GM12878 (cell line): ENCODE measurements around the gene LIPE. TPM values are rescaled to one million over a fixed set of nuclear protein-coding genes. Genes with fewer than 3 reads are reported as not detected.

Experiments
- ATAC-seq: fragments of 200-7000 bp; cut with Tn5 transposase; 3 replicates; pipeline ENCODE4 v1.9.1; 2020; ENCODE audit warnings: mild to moderate bottlenecking, moderate library complexity
- BruUV-seq: library from RNA; stranded (reverse); fragments of 400-500 nt; replicated peaks from 2 replicates; lab custom pipeline; 2021; lab: Mats Ljungman, UMichigan
- CTCF ChIA-PET: fragments of 300-600 bp; sonication (Branson Sonifier 250); formaldehyde crosslinking; extraction: SDS; loops from one replicate; lab custom pipeline; 2021; ENCODE audit warnings: inconsistent platforms; lab: Yijun Ruan, JAX
- POLR2A ChIA-PET: fragments of 350-600 bp; formaldehyde crosslinking; extraction: SDS; loops from one replicate; lab custom pipeline; 2021; ENCODE audit warnings: inconsistent platforms; lab: Charles Lee
- RAD21 ChIA-PET: fragments of 300-600 bp; sonication (Branson Sonifier 250); formaldehyde crosslinking; loops from one replicate; lab custom pipeline; 2023; ENCODE audit warnings: antibody characterized with exemption; ENCODE audit not compliant: unreplicated experiment; lab: Charles Lee
- SMC1A ChIA-PET: fragments of 300-600 bp; sonication (Branson Sonifier 250); formaldehyde crosslinking; loops from one replicate; lab custom pipeline; 2023; ENCODE audit not compliant: unreplicated experiment, uncharacterized antibody; lab: Charles Lee
- DNase-seq: peaks from one replicate; pipeline ENCODE4 v3.0.0-alpha.2; 2011; ENCODE audit warnings: low read depth, low spot score
- FAIRE-seq: peaks from 3 replicates; lab custom pipeline; 2011; peaks lifted over from hg19 to GRCh38; lab: Jason Lieb, UNC
- H2AFZ ChIP-seq: 2 replicates; pipeline ENCODE4 v1.6.0; 2011; ENCODE audit warnings: low read depth, low read length, control low read depth; ENCODE audit not compliant: control insufficient read depth
- H3K27ac ChIP-seq: 2 replicates; pipeline ENCODE4 v1.5.1; 2011; ENCODE audit warnings: control low read depth; ENCODE audit not compliant: control insufficient read depth, insufficient read depth
- H3K27me3 ChIP-seq, 2 experiments: replicated peaks in 1 of 2; 2 replicates each; pipeline versions ENCODE4 v1.6.0 to v1.6.1; 2011; ENCODE audit warnings: low read length in 1 of 2; ENCODE audit not compliant: control insufficient read depth in 2 of 2, insufficient read depth in 2 of 2
- H3K36me3 ChIP-seq, 2 experiments: 2 replicates each; pipeline ENCODE4 v1.5.1; 2011; ENCODE audit warnings: low read length in 1 of 2; ENCODE audit not compliant: control insufficient read depth in 2 of 2, insufficient read depth in 2 of 2
- H3K4me1 ChIP-seq: 2 replicates; pipeline ENCODE4 v1.6.1; 2011; ENCODE audit warnings: mild to moderate bottlenecking, low read length, moderate library complexity, mixed read lengths; ENCODE audit not compliant: control insufficient read depth, insufficient read depth
- H3K4me2 ChIP-seq: 2 replicates; pipeline ENCODE4 v1.6.0; 2011; ENCODE audit warnings: control low read depth; ENCODE audit not compliant: control insufficient read depth, insufficient read depth
- H3K4me3 ChIP-seq: fragments of 200-600 bp; sonication (generic); 2 replicates; pipeline ENCODE4 v1.5.1; 2016
- H3K79me2 ChIP-seq: 2 replicates; pipeline ENCODE4 v1.6.0; 2011; ENCODE audit warnings: low read length; ENCODE audit not compliant: control insufficient read depth, insufficient read depth
- H3K9ac ChIP-seq: 2 replicates; pipeline ENCODE4 v1.8.0; 2011; ENCODE audit warnings: low read length, control low read depth, mixed read lengths; ENCODE audit not compliant: control insufficient read depth, insufficient read depth
- H3K9me3 ChIP-seq: replicated peaks from 3 replicates; pipeline ENCODE4 v1.5.1; 2011; ENCODE audit warnings: mild to moderate bottlenecking, low read length; ENCODE audit not compliant: control insufficient read depth, insufficient read depth
- H4K20me1 ChIP-seq: 2 replicates; pipeline ENCODE4 v1.6.0; 2011; ENCODE audit not compliant: control insufficient read depth, insufficient read depth
- ASH2L ChIP-seq: fragments of 300-600, 200-600 bp; sonication (generic); IDR thresholded peaks from 2 replicates; pipeline ENCODE4 v1.6.1; 2017; ENCODE audit warnings: low read depth, mild to moderate bottlenecking, borderline replicate concordance
- CEBPB ChIP-seq, 2 experiments: fragments of 150-350 bp in 1 of 2; IDR thresholded peaks; 2 replicates each; pipeline ENCODE4 v1.6.1; 2012 to 2014; ENCODE audit warnings: low read depth in 2 of 2, low read length in 2 of 2, borderline replicate concordance in 1 of 2, inconsistent platforms in 1 of 2
- CREB1 ChIP-seq: IDR thresholded peaks from 2 replicates; pipeline ENCODE4 v1.6.1; 2012; ENCODE audit warnings: low read depth, mild to moderate bottlenecking, inconsistent platforms
- E2F4 ChIP-seq: IDR thresholded peaks from 2 replicates; pipeline ENCODE4 v1.6.1; 2012; ENCODE audit warnings: low read depth, low read length, improper control_type of control experiment
- MEF2B ChIP-seq: fragments of 450-650 bp; IDR thresholded peaks from 2 replicates; pipeline ENCODE4 v1.6.1; 2018; ENCODE audit warnings: mild to moderate bottlenecking, moderate library complexity; ENCODE audit not compliant: partially characterized antibody, poor library complexity, severe bottlenecking
- POLR2AphosphoS5 ChIP-seq: IDR thresholded peaks from 2 replicates; pipeline ENCODE4 v1.6.1; 2011; ENCODE audit warnings: mild to moderate bottlenecking, low read length, inconsistent platforms
- RB1 ChIP-seq: fragments of 450-650 bp; formaldehyde crosslinking; IDR thresholded peaks from 2 replicates; pipeline ENCODE4 v1.6.1; 2017; ENCODE audit warnings: mild to moderate bottlenecking, borderline replicate concordance
- SIN3A ChIP-seq: IDR thresholded peaks from 2 replicates; pipeline ENCODE4 v1.6.1; 2012; ENCODE audit warnings: low read depth, low read length, improper control_type of control experiment
- SUPT20H ChIP-seq: IDR thresholded peaks from 2 replicates; pipeline ENCODE4 v1.6.1; 2011; ENCODE audit warnings: low read depth, mild to moderate bottlenecking, low read length, moderate library complexity, borderline replicate concordance; ENCODE audit not compliant: control insufficient read depth
- ZNF24 ChIP-seq: fragments of 450-650 bp; IDR thresholded peaks from 2 replicates; pipeline ENCODE4 v1.6.1; 2017; ENCODE audit warnings: antibody characterized with exemption, mild to moderate bottlenecking
- WGBS: methylation state at CpG from one replicate; pipeline ENCODE4 v1.1.6; 2016; ENCODE audit warnings: low lambda C conversion rate; ENCODE audit not compliant: insufficient replicate concordance, insufficient coverage; ENCODE audit errors: missing lambda C conversion rate; 5-methylcytosine and 5-hydroxymethylcytosine counted together
- in situ Hi-C: fragments of 300-500 bp; cut with MboI; formaldehyde crosslinking; loops from 9 replicates; pipeline ENCODE4 v1.14.3; 2018; ENCODE audit warnings: mixed read lengths
- intact Hi-C: fragments of 100-400 bp; cut with micrococcal nuclease; formaldehyde crosslinking; loops from one replicate; pipeline ENCODE4 v1.14.2; 2022; ENCODE audit not compliant: unreplicated experiment
- polyA plus RNA-seq, 11 experiments: library from polyadenylated mRNA; depleted of rRNA in 4 of 11; unstranded in 6 of 11; stranded (reverse) in 5 of 11; fragments of >200 nt; fragmentation: Nextera tagmentation in 4 of 11; fragmentation: Illumina TruSeq in 1 of 11; extraction: Ambion mirVana in 4 of 11; extraction: Trizol in 1 of 11; gene quantifications; 1 replicate in 1 of 11; 2 replicates in 10 of 11; pipeline versions ENCODE4 v1.2.1 to v1.2.3, GENCODE V29; 2011 to 2016; ENCODE audit warnings: inconsistent platforms in 2 of 11, missing spikeins in 2 of 11, low read depth in 1 of 11
- total RNA-seq, 4 experiments: library from RNA; depleted of rRNA in 3 of 4; stranded (reverse); fragments of >200 nt in 3 of 4; fragmentation: Illumina TruSeq in 1 of 4; extraction: Trizol in 1 of 4; gene quantifications; 2 replicates each; pipeline versions ENCODE4 v1.2.1 to v1.2.3, GENCODE V29; 2013 to 2021
- TF ChIP-seq, protein P1 (sequence below): fragments of 450-650 bp; formaldehyde crosslinking; IDR thresholded peaks from 2 replicates; pipeline ENCODE4 v1.4.0; 2020; ENCODE audit warnings: mild to moderate bottlenecking, moderate library complexity

The LIPE gene
- total and polyA plus RNA-seq, 10 of the 15 experiments (the other 5 are each of a cell fraction or from before 2014, with no cell fraction given): 0.02 to 33.3 (median 9.5) TPM

GRCh38 chr19:42440357-42441048 lies 13.3 kb upstream of the LIPE start (continued):
- TF ChIP-seq, protein P1, sequence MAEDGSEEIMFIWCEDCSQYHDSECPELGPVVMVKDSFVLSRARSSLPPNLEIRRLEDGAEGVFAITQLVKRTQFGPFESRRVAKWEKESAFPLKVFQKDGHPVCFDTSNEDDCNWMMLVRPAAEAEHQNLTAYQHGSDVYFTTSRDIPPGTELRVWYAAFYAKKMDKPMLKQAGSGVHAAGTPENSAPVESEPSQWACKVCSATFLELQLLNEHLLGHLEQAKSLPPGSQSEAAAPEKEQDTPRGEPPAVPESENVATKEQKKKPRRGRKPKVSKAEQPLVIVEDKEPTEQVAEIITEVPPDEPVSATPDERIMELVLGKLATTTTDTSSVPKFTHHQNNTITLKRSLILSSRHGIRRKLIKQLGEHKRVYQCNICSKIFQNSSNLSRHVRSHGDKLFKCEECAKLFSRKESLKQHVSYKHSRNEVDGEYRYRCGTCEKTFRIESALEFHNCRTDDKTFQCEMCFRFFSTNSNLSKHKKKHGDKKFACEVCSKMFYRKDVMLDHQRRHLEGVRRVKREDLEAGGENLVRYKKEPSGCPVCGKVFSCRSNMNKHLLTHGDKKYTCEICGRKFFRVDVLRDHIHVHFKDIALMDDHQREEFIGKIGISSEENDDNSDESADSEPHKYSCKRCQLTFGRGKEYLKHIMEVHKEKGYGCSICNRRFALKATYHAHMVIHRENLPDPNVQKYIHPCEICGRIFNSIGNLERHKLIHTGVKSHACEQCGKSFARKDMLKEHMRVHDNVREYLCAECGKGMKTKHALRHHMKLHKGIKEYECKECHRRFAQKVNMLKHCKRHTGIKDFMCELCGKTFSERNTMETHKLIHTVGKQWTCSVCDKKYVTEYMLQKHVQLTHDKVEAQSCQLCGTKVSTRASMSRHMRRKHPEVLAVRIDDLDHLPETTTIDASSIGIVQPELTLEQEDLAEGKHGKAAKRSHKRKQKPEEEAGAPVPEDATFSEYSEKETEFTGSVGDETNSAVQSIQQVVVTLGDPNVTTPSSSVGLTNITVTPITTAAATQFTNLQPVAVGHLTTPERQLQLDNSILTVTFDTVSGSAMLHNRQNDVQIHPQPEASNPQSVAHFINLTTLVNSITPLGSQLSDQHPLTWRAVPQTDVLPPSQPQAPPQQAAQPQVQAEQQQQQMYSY: no peak
- TF ChIP-seq CEBPB (IDR thresholded peaks at IDR 0.05; ENCODE audit: borderline replicate concordance in 1 of 2, low read depth in 2 of 2, low read length in 2 of 2) (no peak), ZNF24 (no peak), ASH2L (no peak), CREB1 (0 out of 2 replicates have a peak, but pooled peaks have one; percentile 45)

DNA sequence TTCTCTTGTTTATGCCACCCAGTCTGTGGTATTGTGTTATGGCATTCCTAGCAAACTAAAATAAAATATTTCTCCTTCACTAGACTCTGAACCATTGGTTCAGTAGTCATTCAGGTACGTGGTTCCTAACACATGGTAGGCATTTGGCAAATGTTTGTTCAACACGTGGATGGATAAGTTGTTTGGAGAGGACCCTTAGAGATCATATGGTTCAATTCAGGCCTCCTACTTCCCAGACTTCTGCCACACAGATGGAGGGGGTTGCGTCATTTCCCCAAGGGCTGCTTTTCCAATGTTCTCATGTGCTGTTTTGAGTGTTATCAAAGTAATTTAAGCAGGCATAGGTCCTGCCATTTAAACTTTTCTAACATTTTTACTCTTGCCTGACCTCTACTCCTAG lies 8.8 kb upstream of the LIPE start:
- POLR2A ChIA-PET: interaction anchor here (0.7 kb wide), 1 partner anchor 277 kb away, joined by 4 read pairs; no protein-coding TSS in a partner anchor
- ATAC-seq: no peak
- no peak for TF ChIP-seq SUPT20H
- no peak for TF ChIP-seq SIN3A
- no peak for TF ChIP-seq POLR2AphosphoS5
- TF ChIP-seq MEF2B: no peak
- TF ChIP-seq, protein P1: no peak
- no peak for TF ChIP-seq E2F4
- no peak for TF ChIP-seq RB1

More for the DNA sequence above, 8.8 kb upstream of the LIPE start:
- no TSS peak for BruUV-seq
- CTCF ChIA-PET: interaction anchor here (0.8 to 5.4 kb wide), 6 partner anchors 13 to 161 kb away, joined by 3 to 95 read pairs (median 9); partner anchors contain the start of gene CEACAM1
- Histone ChIP-seq H3K79me2 (no peaks in the 10 kb centered on the region), H3K9ac (no peak overlapping the region), H3K4me2 (no peak overlapping the region), H3K36me3 (no peaks in the 10 kb centered on the region), H2AFZ (no peak overlapping the region), H4K20me1 (no peaks in the 10 kb centered on the region), H3K27ac (no peak overlapping the region), H3K4me1 (no peaks in the 10 kb centered on the region), H3K27me3 (no peaks in the 10 kb centered on the region), H3K9me3 (no peaks in the 10 kb centered on the region), H3K4me3 (no peak overlapping the region)
- WGBS: 17% methylated on average over 3 of the region's 3 CpGs
- FAIRE-seq (no peak), DNase-seq (no peak)
- in situ Hi-C loops: no loop called here
- SMC1A ChIA-PET: interaction anchor here (1.5 to 2.9 kb wide), 2 partner anchors 14 to 94 kb away, joined by 5 to 23 read pairs; partner anchors contain the start of gene CEACAM1
- intact Hi-C loops: loop anchor here (10.0 kb wide), 1 partner anchor 331 kb away; no protein-coding TSS in a partner anchor
- RAD21 ChIA-PET: interaction anchor here (0.6 kb wide), 1 partner anchor 312 kb away, joined by 3 read pairs; no protein-coding TSS in a partner anchor
